SK-N-SH treated with all-trans-retinoic acid at 6 μM for 48 hours (cell line): ENCODE results near the gene CPSF3.

Experiments
- ARNTL ChIP-seq: fragments of 450-650 bp; formaldehyde crosslinking; IDR thresholded peaks from 2 replicates; pipeline ENCODE4 v1.5.0; 2020; ENCODE audit warnings: low read depth, mild to moderate bottlenecking, moderate library complexity, borderline replicate concordance
- CSDC2 ChIP-seq: fragments of 250-450 bp; sonication (Bioruptor Pico); IDR thresholded peaks from 2 replicates; pipeline ENCODE4 v1.5.0; 2020; ENCODE audit warnings: mild to moderate bottlenecking, moderate library complexity
- PATZ1 ChIP-seq: fragments of 250-450 bp; sonication (Bioruptor Pico); IDR thresholded peaks from 2 replicates; pipeline ENCODE4 v1.8.0; 2020; ENCODE audit warnings: mild to moderate bottlenecking, moderate library complexity, borderline replicate concordance
- RARB ChIP-seq: fragments of 250-450 bp; sonication (Bioruptor Pico); IDR thresholded peaks from 2 replicates; pipeline ENCODE4 v1.8.0; 2021; ENCODE audit warnings: mild to moderate bottlenecking, moderate library complexity
- SNAI2 ChIP-seq: fragments of 250-450 bp; sonication (Bioruptor Pico); IDR thresholded peaks from 2 replicates; pipeline ENCODE4 v1.5.0; 2020; ENCODE audit warnings: mild to moderate bottlenecking, moderate library complexity
- TCF4 ChIP-seq: fragments of 250-450 bp; sonication (Bioruptor Pico); IDR thresholded peaks from 2 replicates; pipeline ENCODE4 v1.8.0; 2021; ENCODE audit warnings: mild to moderate bottlenecking, moderate library complexity, borderline replicate concordance
- TSHZ2 ChIP-seq: fragments of 250-450 bp; sonication (Bioruptor Pico); IDR thresholded peaks from 2 replicates; pipeline ENCODE4 v1.5.0; 2020; ENCODE audit warnings: mild to moderate bottlenecking, moderate library complexity
- ZC3H10 ChIP-seq: fragments of 250-450 bp; sonication (Bioruptor Pico); IDR thresholded peaks from 2 replicates; pipeline ENCODE4 v1.5.1; 2021; ENCODE audit warnings: mild to moderate bottlenecking, moderate library complexity

- TF ChIP-seq PATZ1 = no peak
- no peak for TF ChIP-seq TSHZ2 (CRISPR knock-in tag)
- TF ChIP-seq CSDC2 (CRISPR knock-in tag) = no peak
- TF ChIP-seq ZC3H10 (CRISPR knock-in tag) = no peak
- TF ChIP-seq SNAI2 (CRISPR knock-in tag) = no peak
- no peak for TF ChIP-seq ARNTL
- no peak for TF ChIP-seq TCF4
- TF ChIP-seq RARB = no peak
Observed at GRCh38 chr2:9471206-9471605, 47.8 kb downstream of the CPSF3 start.
